DMS79 (cell line): ENCODE results near the gene SGSH.

Experiments used
- DNase-seq: peaks from one replicate; lab custom pipeline; 2025; lab: John Stamatoyannopoulos, UW

SGSH gene

DNA sequence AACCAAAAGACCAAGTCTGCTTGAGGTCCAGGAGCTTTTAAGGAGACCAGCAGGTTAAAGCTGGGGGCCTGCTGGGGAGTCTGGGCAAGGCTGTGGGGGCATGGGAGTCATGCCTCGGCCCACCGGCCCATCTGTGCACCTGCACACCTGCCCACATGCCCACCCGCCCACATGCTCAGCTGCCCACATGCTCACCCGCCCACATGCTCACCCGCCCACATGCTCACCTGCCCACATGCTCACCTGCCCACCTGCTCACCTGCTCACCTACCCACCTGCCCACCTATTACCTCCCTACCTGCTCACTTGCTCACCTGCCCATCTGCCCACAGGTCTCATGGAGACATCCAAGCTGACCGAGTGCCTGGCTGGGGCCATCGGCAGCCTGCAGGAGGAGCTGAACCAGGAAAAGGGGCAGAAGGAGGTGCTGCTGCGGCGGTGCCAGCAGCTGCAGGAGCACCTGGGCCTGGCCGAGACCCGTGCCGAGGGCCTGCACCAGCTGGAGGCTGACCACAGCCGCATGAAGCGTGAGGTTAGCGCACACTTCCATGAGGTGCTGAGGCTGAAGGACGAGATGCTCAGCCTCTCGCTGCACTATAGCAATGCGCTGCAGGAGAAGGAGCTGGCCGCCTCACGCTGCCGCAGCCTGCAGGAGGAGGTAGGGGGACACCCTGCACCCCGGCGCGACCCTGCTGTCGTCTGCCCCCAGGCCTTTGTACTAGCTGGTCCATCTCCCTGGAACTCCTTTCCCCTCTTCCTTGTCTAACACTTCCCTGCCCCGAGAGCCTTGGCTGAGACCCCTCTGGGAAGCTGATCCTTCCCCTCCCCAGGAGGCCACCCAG is 36.3 kb downstream of the SGSH start:
- DNase-seq, result no peak

DNA sequence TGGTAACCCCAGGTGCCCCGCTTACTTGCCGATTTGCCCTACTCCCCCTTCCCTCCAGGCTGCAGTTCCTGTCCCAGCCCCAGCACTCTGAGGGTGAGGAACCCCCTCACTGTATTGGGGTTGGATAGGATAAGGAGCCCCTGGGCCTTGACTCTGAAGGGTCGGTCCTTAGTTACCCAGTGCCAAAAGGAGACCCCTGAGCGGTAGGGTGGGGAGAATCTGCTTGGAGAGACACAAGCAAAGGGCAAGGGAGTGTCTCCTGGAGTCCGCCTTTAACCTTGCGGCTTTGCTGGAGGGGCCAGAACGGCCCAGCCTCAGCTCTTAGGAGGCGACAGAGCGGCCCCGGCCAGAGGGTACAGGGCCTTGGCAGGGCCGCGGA is 37.3 kb downstream of the SGSH start:
- no peak for DNase-seq

DNA sequence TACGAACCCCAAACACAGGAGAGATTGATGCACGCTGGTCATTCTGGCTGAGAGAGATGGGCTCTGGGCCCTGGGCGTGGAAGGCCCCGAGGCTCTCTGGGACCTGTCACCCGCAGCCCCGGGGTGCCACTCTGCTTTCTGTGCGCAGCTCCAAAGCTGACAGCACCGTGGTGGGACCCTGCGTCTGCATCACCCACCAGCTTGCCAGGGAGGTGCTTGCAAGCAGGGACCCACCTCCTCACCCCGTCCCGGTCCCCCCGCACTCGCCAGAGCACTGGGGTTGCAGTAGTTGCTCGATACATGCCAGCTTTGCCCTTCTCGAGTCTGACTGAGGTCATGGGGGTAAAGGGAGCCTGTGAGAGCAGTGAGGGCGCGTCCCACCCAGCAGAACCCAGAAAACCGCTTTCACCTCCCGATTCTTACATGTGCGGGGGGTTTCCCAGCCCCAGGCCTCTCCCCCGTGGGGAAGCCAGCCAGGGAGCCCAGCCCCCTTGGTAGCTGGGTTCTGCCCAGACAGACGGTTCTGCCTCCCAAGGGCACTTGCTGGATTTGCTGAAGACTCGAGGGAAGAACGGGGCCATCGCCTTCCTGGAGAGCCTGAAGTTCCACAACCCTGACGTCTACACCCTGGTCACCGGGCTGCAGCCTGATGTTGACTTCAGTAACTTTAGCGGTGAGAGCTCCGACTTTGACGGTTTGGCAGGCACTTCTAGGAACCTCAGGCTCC is 37.9 kb downstream of the SGSH start:
- no peak for DNase-seq

DNA sequence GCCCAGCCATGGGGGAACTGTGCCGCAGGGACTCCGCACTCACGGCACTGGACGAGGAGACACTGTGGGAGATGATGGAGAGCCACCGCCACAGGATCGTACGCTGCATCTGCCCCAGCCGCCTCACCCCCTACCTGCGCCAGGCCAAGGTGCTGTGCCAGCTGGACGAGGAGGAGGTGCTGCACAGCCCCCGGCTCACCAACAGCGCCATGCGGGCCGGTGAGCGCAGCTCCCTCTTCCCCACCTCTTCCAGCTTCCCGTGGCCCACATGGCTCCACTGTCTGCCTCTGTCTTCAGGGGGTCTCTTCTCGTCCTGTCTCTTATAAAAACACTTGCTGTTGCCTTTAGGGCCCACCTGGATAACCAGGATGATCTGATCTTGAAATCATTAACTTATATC is 38.7 kb downstream of the SGSH start:
- DNase-seq, result no peak

DNA sequence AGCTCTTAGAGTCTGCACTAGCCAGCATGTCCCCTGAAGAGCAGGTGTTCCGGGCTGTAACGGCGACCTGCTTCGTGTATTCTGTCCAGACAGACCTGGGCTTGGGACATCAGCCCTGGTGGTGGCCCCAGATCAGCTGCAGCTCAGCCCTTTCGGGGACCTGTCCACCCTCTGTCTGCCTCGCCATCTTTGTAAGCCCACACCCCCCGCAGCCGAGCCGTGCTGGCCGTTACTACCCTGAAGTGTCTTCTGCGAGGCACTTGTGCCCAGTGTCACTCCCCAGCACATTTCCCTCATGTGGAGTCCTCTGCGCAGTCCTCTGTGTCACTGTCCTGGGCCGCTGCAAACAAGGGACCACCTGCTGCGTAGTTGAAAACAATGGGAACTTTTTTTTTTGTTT is 39.9 kb downstream of the SGSH start:
- DNase-seq, result no peak

DNA sequence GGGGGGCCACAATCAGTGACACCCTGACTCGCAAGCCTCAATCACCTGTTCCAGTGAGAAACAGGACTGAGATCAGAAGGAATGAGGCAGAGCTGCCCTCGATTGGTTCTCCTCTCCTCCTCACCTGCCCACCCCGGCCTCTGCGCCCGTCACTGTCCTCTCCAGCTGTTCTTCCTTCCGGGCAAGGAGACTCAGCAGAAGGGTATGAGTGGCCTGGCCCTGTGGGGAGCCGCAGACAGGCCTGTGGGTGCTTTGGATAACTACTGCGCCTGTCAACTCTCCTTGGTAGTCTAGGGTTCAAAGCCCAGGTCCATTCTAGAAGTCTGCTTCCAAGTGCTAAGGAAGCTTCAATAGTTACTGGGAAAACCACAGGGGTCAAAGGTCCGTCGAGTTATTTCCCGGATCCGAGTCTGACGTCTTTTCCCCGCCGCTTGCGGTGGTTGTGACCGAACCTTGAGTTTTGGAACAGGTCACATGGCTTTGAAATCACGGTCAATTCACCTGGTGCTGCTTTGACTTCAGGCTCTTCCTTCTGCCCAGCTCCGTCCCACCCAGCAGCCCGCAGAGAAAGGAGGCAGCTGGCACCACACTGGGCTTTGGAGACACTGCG is 42.0 kb downstream of the SGSH start:
- DNase-seq, result no peak

DNA sequence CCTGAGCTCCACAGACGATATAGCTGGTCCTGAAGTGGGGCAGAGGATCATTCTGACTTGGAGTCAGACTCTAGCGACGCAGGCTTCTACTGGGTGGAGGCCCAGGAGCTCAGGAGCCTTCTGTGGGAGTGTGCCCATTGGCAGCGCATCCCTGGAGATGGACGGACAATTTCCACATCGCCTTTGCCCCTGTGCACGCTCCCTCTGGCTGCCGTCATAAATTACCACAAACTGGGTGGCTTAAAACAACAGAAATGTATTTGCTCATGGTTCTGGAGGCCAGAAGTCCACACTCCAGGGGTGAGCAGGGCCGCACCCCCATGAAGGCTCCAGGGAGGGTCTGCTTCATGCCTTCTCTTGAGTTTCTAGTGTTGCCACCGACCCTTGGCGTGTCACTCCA is 43.4 kb downstream of the SGSH start:
- no peak for DNase-seq

DNA sequence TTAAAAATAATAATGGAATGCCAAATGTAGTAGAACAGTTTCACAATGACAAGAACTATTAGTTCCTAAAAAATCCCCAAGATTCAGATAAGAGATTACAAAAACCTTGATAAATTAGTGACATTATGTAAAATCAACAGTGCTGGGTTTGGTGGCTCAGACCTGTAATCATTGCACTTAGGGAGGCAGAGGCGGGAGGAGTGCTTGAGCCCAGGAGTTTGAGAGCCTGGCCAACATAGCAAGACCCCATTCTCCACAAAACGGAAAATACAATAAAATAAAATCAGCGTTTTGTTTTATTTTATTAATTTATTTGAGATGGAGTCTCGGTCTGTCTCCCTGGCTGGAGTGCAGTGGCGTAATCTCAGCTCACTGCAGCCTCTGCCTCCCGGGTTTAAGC is 46.2 kb downstream of the SGSH start:
- no peak for DNase-seq

DNA sequence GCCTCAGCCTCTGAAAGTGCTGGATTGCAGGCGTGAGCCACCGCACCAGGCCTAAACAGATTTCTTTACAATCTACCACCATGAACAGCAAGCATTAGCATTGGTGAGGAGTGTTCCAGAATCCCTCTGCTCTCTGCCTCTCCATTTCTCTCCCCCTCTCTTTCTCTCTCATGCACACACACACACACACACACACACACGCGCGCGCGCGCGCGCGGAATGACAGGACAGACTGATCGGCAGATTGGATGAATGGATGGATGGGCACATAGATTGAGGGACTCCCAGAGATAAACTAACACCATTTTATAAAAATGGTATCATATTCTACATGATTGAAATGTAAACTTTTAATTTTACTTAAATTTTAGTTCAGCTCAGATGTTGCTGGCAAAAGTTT is 47.0 kb downstream of the SGSH start:
- DNase-seq, result no peak

DNA sequence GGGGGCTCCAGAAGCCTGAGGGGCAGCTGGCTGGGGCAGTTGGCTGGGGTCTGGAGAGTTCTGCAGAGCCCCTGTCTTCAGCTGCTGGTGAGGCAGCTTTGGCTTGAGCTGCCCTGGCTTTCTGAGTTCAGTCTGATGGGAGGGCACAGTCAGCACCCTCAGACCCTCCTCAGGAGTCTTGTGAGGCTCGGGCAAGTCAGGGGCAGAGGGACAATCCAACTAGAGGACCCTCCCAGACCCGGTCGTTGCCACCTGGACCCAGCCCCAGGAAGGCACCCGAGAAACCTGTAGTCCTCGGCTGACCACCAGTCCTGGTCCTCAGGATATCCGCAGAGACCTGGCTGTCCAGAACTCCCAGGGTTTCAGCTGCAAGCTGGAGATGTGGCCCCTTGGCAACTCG is 48.5 kb downstream of the SGSH start:
- no peak for DNase-seq

DNA sequence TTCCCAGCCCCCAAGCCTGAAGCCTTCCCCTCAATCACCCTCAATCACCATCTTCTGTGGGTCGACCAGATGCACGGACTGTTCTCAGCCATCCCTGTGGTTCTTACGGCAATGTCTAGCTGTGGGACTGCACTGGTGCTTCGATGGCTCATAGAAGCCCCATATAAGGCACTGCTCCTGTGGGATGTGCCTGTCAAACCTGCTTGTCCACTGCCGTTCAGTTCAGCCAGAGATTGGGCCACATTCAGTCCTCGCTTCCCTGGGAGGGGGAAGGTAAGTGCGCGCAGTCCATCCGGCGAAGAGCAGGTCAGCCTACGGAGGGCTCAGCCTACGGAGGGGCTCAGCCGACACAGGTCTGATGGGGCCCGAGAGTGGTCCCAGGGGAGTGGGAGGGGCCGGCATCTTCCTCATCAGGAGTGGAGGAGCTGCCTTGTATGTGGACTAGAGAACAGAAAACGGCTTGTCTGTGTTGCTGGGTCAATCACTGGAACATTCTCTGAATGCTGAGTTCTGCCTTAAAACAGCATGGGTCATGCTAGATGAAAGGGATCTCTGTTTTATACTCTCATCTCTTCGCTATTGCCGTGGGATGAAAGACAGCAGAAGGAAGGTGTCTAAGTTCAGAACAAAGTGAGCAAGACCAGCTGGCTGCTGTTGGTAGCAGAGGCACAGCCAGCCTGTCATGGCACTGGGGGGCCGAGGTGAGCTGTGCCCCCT is 50.2 kb downstream of the SGSH start, which contains the start of gene CARD14:
Gene CARD14 (plus strand): TSS at position 247 of the 717 bp plus-strand sequence. CDS start 11,409 bp downstream, outside the sequence.
- DNase-seq, result no peak

DNA sequence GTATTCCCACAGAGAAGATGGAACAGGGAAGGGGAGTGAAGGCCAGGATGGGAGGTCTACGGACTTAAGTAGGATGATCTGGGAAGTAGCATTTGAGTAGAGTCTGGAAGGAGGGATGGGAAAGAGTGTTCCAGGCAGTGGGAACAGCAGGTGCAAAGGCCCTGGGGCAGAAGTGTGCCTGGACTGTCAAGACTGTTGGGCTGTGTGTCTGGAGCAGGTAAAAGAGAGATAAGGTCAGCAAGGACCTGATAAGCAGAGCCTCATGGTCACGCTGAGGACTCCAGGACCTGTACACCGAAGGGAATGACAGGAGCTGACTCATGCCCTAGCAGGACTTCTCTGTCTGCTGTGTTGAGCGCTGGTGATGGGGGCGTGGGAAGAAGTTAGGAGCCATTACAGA is 51.0 kb downstream of the SGSH start:
- no peak for DNase-seq

DNA sequence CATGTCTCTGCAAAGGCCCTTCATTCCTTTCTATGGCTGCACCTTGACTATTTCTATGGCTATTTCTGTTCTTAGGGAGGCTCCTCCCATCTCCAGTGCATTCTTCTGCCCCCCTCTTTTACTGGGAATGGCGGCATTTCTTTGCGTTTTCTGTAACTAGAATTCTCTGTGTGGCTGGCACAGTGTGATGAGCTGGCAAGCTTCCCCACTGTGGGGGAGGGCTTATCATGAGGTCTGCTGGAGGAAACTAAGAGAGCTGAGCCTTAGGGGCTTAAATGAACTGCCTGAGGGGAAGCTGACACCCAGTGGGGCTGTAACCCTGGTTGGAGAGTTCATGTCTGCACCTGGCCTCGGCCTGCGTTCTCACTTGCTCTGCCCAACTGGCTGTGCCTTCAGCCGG is 51.8 kb downstream of the SGSH start:
- no peak for DNase-seq

DNA sequence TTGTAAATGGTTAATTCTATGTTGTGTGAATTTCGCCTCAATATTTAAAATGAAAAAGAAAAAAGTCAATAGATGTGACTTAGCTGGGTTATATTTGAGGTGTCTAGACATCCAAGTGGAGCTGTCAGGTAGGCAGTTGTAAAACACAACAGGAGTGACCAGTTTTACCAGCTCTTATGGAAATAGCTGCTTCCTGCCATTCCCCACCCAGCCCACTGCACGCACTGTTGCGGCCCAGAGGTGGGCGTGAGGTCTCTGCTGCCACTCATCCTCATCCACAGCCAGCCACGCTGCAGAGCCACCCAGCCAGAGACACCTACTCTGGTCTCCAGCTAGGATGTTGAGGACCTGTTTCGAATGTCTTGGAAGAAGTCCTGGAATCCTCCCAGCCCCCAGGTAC is 53.7 kb downstream of the SGSH start:
- no peak for DNase-seq

DNA sequence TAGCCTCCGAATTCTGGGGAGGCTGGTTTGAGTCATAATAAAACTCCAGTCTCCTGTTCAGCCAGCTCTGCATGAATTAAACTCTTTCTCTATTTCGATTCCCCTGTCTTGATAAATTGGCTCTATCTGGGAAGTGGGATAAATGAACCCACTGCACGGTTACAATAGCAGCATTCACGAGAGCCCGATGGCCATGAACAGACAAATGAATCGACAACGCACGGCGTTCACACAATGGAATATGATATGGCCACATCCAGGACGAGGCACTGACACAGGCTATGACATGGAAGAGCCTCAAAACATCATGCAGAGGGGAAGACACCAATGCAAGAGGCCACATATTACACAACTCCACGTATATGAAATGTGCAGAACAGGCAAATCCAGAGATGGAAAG is 55.9 kb downstream of the SGSH start:
- DNase-seq, result no peak

DNA sequence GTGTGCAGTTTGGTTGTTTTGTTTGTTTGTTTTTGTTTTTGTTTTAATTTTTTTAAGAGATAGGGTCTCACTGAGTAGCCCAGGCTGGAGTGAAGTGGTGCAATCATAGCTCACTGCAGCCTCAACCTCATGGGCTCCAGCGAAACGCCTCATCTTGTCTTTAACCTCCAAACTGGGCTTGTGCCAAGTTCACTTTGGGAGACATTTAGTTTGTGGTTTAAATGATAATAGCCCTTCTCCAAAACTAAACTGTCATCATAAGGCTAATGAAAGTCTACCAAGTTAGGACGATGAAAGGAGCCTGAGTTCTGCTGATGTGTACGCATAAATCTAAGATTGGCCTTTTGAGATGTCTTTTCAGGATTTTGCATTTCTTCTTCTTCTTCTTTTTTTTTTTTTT is 56.8 kb downstream of the SGSH start:
- DNase-seq, result no peak

DNA sequence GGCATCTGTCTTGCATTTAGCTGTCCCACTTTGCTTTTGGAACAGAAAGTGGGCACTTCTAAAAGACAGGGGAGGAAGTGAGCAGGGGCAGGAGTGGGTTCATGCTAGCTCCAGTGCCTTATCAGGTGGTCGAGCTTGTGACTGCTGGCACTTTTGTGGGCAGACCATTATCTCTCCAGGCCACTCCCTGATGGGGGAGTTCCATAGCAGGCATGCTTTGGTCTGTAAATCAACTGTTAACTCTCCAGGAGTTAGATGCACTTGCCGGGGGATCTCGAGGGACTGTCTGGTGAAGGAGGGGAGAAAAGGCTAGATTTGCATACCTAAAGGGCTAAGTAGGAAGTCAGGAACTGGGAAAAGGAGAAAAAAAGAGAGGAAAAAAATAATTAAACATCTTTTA is 59.6 kb downstream of the SGSH start:
- no peak for DNase-seq
